DMS 273 (cell line): Measurements from ENCODE around the gene TTC27.
A peak's percentile ranks its signal among the peaks of the same experiment; 100 is the strongest.
"Not testable (repeated sequence)": the region's sequence is repeated elsewhere in the genome, so short reads cannot be mapped to it uniquely, and the experiment has no call there.

ENCODE experiments used
- DNase-seq: peaks from one replicate; lab custom pipeline; 2025; ENCODE audit not compliant: unreplicated experiment; lab: John Stamatoyannopoulos, UW

TTC27 gene

DNA sequence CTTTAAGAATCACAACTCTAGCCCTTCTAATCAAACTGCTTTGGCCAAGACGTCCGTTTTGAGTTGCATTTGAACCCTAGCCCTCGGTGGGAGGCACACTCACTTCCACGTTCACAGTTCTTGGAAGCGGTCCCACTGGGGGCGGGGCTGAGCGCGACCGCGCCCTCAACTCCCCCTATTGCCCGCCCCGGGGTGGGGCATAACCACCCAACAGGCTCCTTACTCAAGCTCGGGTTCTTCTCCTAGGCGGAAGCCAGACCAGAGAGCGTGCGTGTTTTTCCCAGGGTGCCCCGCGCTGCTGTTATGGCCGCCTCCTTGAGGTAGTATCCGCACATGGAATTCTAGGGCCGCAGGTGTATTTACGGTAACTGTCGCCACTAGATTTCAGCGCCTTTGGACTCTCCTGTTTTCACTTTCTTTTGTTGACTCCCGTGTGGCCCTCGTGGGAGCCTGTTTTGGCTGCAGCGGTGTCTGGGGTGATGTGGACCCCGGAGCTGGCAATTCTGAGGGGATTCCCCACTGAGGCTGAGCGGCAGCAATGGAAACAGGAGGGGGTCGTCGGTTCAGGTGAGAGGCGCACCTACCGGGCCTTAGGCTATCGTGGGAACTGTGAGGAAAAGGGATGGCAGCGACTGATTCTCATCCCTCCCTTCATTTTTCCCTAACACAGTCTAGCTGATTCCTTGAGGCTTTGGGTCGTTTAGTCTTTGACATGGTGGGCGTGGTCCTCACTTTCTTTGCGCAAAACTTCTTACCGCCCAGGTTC lies at the start of gene TTC27:
Gene TTC27 (plus strand): TSS at position 237 of the 766 bp plus-strand sequence. CDS start 243 bp downstream, at position 480.
- peak; percentile 98 for DNase-seq

DNA sequence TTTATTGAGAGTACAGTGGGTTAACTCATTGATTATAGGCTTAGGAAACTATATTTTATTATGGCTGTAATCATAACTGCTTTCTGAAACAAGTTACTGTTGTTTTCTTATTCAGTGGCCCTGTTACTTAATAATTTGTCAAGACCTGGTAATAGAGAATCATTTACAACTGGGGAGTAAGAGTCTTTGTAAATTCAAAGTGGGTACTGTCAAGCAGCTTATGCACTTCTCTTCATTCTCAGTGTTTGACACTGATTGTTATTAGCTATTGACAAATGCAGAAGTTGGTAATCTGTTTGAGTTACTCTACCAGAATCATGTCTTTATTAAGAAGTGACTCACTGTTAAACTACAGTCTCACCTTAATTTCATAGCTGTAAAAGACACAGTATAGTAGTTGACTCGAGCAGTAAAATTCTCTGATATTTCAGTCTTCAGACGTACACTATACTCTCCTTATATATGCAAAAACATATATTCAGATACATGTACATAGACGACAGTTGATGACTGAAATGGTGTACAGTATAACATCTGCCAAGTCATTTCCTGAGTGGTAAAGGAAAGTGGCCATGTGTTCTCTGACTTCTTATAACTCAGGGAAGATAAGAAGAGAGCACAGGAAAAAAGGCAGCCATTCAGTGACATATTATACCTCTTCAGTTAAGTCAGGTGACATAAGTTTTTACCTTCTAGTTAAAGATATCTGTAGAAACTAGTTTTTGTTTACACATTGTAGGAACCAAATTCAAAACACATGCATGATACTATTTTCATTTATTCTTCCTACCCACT lies 36.0 kb upstream of the TTC27 start:
- peak; percentile 8 for DNase-seq

DNA sequence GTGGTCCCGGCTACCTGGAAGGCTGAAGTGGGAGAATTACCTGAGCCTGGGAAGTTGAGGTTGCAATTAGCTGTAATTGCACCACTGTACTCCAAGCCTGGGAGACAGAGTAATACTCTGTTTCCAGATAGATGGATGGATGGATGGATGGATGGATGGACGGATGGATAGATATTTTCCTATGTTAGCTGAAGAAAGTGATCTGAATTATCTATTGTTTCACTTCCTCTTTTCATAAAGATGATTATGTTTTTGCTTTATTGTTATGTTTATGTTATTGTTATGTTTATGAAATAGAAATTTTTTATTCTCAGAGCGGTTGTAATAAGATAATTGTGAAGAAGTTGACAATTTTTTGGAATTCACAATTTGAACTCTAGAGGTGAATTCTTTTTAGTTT lies 33.3 kb upstream of the TTC27 start:
- no peak for DNase-seq

DNA sequence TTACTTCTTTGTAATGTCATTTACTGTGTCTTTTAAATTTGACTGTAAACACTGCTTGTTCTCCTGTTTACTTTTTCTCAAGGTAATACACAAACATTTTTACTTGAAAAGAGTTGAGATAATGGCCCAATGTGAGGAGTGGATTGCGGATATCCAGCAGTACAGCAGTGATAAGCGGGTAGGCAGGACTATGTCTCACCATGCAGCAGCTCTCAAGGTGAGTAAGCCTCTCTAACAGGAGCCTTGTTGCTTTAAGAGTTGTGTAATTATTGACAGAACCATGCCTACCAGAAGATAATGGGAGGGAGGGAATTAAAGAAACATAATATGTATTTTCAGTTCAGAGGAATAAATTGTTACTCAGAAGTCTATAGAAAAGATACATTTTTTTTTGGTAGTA lies 16.5 kb upstream of the TTC27 start:
- no peak for DNase-seq

DNA sequence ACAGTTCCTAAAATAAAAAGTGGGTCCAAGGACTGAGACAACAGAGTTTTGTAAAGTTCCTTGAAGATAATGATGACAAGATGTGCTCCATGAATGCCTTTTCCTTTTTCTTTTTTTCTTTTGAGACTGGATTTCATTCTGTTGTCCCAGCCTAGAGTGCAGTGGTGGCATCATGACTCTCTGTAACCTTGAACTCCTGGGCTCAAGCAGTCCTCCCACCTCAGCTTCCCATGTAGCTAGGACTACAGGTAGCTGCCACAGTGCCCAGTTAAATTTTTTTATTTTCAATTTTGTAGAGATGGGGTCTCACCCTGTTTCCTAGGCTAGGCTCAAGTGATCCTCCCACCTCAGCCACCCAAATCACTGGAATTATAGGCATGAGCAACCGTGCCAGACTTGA lies 16.1 kb upstream of the TTC27 start:
- DNase-seq: no peak

DNA sequence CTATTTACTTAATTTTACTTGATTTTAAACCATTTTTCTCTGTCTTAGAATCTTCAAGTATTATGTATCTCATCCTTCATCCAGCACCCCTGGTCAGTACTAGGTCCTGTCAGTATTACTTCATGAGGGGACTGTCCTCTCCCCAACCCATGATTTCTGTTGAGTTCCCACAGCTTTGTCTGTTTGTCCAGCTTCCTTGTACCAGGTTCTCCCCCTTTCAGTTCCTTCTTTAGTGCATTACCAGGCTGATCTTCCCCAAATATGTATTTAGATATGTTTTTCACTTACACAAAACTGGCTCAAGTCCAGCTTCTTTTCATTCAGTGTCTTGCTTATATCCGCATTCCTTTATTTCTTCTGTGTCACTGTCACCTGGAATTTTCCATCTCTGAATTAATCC lies 13.8 kb upstream of the TTC27 start:
- DNase-seq: no peak

DNA sequence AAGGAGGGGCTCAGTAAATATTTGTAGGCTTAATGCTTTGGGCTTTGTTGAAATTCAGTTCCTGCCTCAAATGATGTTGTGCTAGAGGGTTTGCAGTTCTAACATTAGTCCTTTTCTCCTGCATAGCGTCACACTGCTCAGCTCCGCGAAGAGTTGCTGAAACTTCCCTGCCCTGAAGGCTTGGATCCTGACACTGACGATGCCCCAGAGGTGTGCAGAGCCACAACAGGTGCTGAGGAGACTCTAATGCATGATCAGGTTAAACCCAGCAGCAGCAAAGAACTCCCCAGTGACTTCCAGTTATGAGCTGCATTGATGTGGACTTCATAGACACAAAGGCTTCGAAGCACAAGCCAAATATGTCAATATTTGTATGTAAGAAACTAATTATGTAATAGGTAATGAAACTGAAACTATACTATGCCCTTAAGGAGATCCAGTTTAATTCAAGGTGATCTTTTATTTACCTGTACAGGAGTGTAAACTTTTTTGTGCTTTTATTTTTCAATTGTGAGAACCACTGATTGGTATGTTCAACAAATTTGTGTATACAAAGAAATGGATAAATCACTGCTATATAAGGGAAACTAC lies 10.2 kb upstream of the TTC27 start:
- DNase-seq: no peak

DNA sequence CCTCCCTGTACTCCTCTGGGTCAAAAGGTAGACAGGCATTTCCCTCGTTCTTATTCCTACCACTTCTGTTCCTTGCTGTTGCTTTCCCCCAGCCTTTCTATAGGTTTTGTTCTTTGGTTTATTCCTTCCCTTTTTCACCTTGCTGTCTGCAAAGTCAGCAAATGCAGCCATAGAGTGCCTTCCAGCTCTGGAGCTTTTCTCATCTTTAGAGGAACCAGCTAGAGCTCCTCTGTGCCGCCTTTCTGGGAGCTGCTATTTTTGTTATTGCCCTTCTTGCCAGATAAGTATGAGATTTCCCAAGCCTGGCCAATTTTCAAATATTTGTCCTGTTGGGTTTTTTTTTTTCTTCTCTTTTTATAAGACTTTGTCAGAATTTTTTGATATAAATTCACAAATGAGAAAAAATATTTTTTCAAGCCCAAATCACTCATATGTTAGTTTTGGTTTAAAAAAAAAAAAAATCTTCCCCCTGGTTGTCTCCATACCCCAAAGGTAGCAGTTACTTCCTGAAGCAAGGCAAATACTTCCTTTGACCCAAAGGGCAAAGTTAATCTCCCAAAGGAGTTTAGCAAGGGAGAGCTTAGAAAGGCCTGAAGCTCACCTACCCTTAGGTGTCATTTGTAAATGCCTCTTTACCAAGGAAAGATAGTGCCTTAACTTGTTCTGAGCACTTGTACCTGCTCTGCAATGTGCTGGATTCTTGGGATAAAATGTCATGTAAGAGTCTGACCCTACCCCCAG lies 5.1 kb upstream of the TTC27 start:
- no peak for DNase-seq

DNA sequence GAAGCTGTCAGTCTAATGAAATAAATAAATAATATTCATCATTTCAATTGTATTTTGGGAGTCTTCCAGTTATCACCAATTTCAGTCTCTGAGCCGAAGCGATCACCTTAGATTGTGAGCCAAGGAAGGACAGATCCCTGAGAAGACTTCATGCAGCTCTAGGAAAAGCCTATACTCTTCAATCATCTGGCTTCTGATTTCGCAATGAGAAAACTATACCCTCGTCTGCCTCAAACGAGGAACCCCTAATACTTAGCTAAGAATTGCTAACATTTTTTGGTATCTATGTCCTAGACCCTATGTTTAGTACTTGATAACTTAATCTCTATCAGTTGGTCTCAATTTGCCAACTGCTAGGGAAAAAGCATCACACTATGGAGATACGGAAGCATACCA lies 4.5 kb upstream of the TTC27 start:
- no peak for DNase-seq

DNA sequence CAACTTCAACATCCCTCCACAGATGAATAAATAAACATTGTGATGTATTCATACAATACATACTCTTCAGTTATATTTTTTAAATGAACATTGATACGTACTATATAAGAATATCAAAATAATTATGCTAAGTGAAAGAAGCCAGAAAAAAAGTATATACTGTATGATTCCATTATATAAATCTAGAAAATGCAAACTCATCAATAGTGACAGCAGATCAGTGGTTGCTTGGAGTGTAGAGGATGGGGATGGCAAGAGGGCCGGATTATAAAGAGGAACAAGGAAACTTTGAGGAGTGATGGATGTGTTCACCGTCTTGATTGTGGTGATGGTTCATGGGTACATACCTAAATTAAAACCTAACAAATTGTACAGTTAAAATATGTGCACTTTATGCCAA lies 3.0 kb upstream of the TTC27 start:
- DNase-seq: no peak

DNA sequence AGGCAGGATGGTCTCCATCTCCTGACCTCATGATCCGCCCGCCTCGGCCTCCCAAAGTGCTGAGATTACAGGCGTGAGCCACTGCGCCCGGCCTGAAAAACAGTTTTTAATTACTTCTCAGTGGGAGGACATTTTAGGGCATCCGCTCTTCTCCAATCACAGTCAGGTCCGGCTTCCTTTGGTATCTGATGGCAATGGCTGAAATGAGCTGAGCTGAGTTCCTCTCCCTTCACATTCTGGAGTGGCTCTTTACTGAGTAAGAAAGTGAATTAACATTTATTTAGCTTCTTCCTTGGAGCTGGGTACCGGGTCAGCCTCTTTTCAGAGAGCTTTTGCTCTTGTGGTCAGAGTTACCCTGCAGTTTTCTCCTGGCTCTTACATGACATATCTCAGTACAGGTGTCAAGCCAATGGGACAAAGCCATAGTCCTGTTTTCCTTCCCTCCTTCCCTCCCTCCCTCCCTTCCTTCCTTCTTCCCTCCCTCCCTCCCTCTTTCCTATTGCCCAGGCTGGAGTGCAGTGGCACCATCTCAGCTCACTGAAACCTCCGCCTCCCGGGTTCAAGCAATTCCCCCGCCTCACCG lies 1.1 kb upstream of the TTC27 start:
- DNase-seq: no peak

DNA sequence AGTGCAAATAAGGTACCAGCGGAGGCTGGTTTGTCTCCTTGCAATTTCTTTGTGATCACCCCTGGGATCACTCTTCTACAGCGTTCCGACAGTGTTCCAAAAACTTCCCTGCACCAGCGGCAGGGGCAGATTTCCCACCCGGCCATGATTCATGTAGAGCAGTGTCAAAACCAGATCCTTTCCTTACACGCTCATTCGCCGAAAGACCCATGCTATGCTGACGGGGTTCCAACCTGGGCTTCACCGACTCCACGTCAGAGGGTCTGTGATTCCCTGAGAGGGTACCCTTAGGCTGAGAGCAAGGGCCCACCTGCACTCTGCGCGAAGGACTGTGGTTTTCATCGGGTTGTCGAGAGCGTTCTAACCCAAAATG lies 423 bp upstream of the TTC27 start:
- DNase-seq: peak; percentile 64

DNA sequence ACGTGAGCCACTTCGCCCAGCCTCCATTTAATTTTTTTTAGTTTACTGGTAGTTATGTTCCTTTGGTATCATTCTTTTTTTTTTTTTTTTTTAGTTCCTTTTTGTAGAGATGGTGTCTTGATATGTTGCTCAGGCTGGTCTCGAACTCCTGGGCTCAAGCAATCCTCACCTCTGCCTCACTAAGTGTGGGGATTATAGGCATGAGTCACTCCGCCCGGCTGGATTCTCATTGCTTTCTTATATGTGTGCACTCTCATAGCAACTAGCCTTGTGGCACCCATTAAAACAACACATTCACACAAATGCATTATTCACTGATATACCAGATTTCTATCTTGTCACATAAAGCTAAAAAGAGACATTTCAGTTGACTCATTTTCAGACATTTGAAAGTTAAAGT lies 4.2 kb downstream of the TTC27 start:
- no peak for DNase-seq

DNA sequence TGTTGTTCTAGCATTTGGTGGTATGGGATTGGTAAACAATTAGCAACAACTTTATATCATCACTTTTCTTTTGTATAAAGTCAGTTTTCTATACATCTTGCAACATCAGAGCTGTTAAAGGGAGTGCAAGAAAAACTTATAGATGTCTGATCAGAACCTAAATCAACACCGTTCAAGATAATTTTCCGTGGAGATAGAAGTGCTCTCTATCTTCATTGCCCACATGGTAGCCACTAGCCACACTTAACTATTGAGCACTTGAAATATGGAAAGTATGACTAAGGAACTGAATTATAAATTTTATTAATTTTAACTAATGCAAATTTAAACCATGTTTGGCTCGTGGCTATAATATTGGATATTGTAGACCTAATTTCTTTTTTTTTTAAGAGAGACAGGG lies 5.2 kb downstream of the TTC27 start:
- DNase-seq: no peak

DNA sequence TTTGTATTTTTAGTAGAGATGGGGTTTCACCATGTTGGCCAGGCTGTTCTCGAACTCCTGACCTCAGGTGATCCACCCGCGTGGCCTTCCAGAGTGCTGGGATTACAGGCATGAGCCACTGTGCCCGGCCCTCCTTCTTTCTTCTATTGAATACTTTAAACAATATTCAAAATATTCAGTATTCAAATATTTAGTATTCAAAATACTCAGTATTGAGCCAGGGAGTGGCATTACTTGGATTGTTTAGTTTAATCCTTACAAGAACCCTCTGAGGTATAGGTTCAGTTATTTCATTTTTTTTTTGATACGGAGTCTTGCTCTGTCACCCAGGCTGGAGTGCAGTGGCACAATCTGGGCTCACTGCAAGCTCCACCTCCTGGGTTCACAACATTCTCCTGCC lies 10.7 kb downstream of the TTC27 start:
- DNase-seq: not testable (repeated sequence)

DNA sequence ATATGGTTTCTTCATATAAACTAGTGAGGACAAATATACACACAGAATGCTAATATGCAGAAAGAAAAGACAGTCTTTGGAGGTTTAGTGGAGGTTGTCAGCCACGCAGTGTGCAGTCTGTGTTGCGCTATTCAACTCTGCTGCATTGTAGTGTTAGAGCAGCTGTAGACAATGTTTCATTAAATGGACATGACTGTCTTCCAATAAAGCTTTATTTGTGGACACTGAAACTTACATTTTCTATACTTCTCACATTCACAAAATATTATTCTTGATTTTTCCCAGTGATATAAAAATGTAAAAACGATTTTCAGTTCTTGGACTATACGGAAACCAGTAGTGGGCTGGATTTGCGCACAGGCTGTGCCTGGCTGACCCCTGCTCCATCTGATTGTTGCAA lies 13.3 kb downstream of the TTC27 start:
- DNase-seq: no peak

DNA sequence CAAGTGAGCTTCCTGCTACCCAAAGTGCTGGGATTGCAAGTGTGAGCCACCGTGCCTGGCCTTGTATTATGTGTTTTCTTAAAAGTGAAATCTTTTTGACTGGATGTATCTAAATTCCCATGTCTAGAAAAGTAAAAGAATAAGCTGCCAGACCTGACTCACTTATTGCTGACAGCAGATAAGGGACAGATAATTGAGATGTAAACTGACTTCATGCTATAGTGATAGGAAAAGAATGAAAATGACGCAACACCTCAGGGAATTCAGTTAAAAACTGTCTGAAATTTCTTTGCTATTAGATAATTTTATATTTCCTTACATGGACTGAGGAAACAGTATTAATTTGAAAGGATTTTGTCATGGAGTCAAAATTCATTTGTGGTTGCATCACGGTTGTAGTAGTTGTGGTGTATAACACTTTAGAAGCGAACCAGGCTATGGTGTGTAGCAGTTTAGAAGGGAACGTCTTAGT lies 19.4 kb downstream of the TTC27 start:
- DNase-seq: no peak

DNA sequence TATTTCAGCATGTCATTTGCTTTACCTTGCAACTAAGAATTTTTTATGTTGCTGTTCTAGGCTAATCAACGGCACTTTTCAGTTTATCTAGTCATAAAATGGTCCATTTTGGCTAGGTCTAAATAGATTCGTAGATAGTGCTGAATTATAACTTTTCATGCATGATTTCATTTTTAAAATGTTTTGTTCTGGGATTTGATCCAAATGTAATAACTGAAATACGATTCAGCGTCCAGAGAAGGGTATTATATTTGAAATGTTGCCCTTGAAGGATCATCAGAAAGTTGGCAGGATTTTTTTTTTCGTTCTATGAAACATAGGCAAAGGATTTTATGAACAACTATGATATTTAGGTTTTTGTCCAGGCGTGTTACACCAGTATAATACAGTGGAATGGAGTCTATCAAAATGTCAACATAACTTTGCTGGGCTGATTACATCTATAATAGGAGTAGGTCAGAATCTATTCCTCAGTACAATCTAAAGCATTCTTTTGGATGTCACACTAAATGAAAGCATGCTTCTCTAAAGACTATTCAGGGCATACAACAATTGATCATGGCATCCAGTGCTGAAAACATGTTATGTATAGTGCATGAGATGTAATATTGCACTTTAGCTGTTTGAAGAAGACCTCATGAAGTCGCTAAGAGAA lies 24.8 kb downstream of the TTC27 start:
- no peak for DNase-seq

DNA sequence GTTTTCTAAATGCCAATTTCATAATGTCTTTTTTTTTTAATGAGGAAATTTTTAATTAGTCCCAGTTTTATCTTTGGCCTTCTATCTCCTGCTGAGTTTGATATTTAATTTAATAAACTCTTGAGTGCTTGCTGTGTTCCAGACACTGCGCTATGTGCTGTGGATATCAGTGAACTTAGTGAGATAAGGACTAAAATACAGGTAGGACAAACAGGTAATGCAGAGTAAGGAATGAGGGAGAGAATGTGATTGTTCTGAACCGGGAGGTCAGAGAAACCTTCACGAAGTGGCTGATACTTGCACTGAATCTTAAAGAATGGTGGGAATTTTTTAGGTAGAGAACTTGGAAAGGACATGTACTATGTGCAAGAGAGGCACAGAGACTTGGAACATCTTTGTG lies 28.2 kb downstream of the TTC27 start:
- DNase-seq: no peak

DNA sequence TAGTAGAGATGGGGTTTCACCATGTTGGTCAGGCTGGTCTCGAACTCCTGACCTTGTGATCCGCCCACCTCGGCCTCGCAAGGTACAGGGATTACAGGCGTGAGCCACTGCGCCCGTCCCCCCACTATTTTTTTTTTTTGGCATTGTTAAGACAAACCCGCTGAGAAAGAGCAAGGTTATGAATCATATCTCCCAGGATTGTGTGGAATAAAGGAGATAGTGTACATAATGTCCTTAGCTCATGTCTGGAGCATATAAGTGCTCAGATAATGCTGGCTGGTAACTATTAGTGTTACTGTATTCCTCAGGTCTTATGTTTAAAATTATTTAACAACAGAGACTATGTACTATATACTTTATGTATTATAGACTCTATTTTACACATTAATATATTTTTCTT lies 36.0 kb downstream of the TTC27 start:
- no peak for DNase-seq

DNA sequence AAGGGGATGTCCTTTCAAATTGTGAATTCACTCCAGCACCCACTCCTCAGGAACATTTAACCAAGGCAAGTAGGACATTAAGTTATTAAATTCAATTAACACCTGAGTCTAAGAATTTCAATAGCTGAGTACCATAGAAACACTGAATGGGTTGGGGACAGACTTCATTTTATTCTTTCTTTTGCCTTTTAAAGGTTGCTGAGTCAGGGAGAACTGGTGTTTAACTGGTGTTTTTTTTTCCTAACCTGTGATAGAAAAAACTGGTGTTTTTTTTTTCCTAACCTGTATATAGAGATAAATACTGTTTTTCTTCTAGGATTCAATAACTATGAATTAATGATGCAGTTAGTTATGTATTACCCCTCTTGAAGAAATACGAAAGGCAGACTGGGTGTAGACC lies 38.9 kb downstream of the TTC27 start:
- DNase-seq: no peak
